ENCODE results near the gene SERPINB4.
"Not testable (repeated sequence)": the region's sequence is repeated elsewhere in the genome, so short reads cannot be mapped to it uniquely, and the experiment has no call there.

SERPINB4 gene

GRCh38 chr18:63644142-63644541, at the start of gene SERPINB4:
Gene SERPINB4 (minus strand): TSS chr18:63644256. CDS start chr18:63643577, 679 bp downstream.
- DNase-seq (ENCODE audit: extremely low read depth in 1 of 2, low read depth in 1 of 2): not testable (repeated sequence)

GRCh38 chr18:63689064-63689463, 45.0 kb upstream of the SERPINB4 start:
- DNase-seq (ENCODE audit: extremely low read depth in 1 of 2, low read depth in 1 of 2): no peak

GRCh38 chr18:63686871-63687270, 42.8 kb upstream of the SERPINB4 start:
- DNase-seq (ENCODE audit: extremely low read depth in 1 of 2, low read depth in 1 of 2): no peak

GRCh38 chr18:63684718-63685117, 40.7 kb upstream of the SERPINB4 start:
- no peak for DNase-seq (ENCODE audit: extremely low read depth in 1 of 2, low read depth in 1 of 2)

- DNase-seq (ENCODE audit: extremely low read depth in 1 of 2, low read depth in 1 of 2): no peak
Observed at GRCh38 chr18:63683890-63684289, 39.8 kb upstream of the SERPINB4 start.

GRCh38 chr18:63683152-63683551, 39.1 kb upstream of the SERPINB4 start:
- no peak for DNase-seq (ENCODE audit: extremely low read depth in 1 of 2, low read depth in 1 of 2)

- no peak for DNase-seq (ENCODE audit: extremely low read depth in 1 of 2, low read depth in 1 of 2)
Observed at GRCh38 chr18:63681449-63682340, 37.6 kb upstream of the SERPINB4 start.

- DNase-seq (ENCODE audit: extremely low read depth in 1 of 2, low read depth in 1 of 2): no peak
Observed at GRCh38 chr18:63679820-63680606, 36.0 kb upstream of the SERPINB4 start.

GRCh38 chr18:63677500-63678225, 33.6 kb upstream of the SERPINB4 start:
- no peak for DNase-seq (ENCODE audit: extremely low read depth in 1 of 2, low read depth in 1 of 2)

GRCh38 chr18:63676526-63677323, 32.7 kb upstream of the SERPINB4 start:
- DNase-seq (ENCODE audit: extremely low read depth in 1 of 2, low read depth in 1 of 2): no peak

- no peak for DNase-seq (ENCODE audit: extremely low read depth in 1 of 2, low read depth in 1 of 2)
Observed at GRCh38 chr18:63664571-63664970, 20.5 kb upstream of the SERPINB4 start.

GRCh38 chr18:63661750-63662149, 17.7 kb upstream of the SERPINB4 start, which contains the start of gene SERPINB3:
Gene SERPINB3 (minus strand): TSS chr18:63661893. CDS start chr18:63661216, 677 bp downstream.
- DNase-seq (ENCODE audit: extremely low read depth in 1 of 2, low read depth in 1 of 2): not testable (repeated sequence)

- not testable (repeated sequence) for DNase-seq (ENCODE audit: extremely low read depth in 1 of 2, low read depth in 1 of 2)
Observed at GRCh38 chr18:63658920-63659319, 14.9 kb upstream of the SERPINB4 start.

- DNase-seq (ENCODE audit: extremely low read depth in 1 of 2, low read depth in 1 of 2): not testable (repeated sequence)
Observed at GRCh38 chr18:63650271-63650670, 6.2 kb upstream of the SERPINB4 start.

GRCh38 chr18:63648241-63648640, 4.2 kb upstream of the SERPINB4 start:
- DNase-seq (ENCODE audit: extremely low read depth in 1 of 2, low read depth in 1 of 2): no peak

GRCh38 chr18:63646936-63647335, 2.9 kb upstream of the SERPINB4 start:
- DNase-seq (ENCODE audit: extremely low read depth in 1 of 2, low read depth in 1 of 2): no peak

- DNase-seq (ENCODE audit: extremely low read depth in 1 of 2, low read depth in 1 of 2): not testable (repeated sequence)
Observed at GRCh38 chr18:63644694-63645093, 638 bp upstream of the SERPINB4 start.

GRCh38 chr18:63642668-63643356, 1.2 kb downstream of the SERPINB4 start:
- not testable (repeated sequence) for DNase-seq (ENCODE audit: extremely low read depth in 1 of 2, low read depth in 1 of 2)

- not testable (repeated sequence) for DNase-seq (ENCODE audit: extremely low read depth in 1 of 2, low read depth in 1 of 2)
Observed at GRCh38 chr18:63641157-63641680, 2.8 kb downstream of the SERPINB4 start.
